Myocyte (in vitro differentiated cells): Measurements from ENCODE around the gene GFRA4. TPM values are rescaled to one million over a fixed set of nuclear protein-coding genes. Genes with fewer than 3 reads are reported as not detected.
A peak's percentile ranks its signal among the peaks of the same experiment; 100 is the strongest.

Experiments used
- DNase-seq: peaks from one replicate; pipeline ENCODE4 v3.0.0-alpha.2; 2012; ENCODE audit warnings: low read depth
- polyA plus RNA-seq: library from polyadenylated mRNA; unstranded; fragments of >200 nt; gene quantifications from one replicate; pipeline ENCODE4 v1.2.1, GENCODE V29; 2012; ENCODE audit warnings: missing spikeins
- total RNA-seq: library from RNA; depleted of rRNA; stranded (reverse); fragments of >200 nt; gene quantifications from 2 replicates; pipeline ENCODE4 v1.2.3, GENCODE V29; 2014

The GFRA4 gene, protein sequence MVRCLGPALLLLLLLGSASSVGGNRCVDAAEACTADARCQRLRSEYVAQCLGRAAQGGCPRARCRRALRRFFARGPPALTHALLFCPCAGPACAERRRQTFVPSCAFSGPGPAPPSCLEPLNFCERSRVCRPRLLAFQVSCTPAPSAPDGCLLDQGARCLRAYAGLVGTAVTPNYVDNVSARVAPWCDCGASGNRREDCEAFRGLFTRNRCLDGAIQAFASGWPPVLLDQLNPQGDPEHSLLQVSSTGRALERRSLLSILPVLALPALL
- not detected in 2 replicates for total RNA-seq
- not detected for polyA plus RNA-seq

DNA sequence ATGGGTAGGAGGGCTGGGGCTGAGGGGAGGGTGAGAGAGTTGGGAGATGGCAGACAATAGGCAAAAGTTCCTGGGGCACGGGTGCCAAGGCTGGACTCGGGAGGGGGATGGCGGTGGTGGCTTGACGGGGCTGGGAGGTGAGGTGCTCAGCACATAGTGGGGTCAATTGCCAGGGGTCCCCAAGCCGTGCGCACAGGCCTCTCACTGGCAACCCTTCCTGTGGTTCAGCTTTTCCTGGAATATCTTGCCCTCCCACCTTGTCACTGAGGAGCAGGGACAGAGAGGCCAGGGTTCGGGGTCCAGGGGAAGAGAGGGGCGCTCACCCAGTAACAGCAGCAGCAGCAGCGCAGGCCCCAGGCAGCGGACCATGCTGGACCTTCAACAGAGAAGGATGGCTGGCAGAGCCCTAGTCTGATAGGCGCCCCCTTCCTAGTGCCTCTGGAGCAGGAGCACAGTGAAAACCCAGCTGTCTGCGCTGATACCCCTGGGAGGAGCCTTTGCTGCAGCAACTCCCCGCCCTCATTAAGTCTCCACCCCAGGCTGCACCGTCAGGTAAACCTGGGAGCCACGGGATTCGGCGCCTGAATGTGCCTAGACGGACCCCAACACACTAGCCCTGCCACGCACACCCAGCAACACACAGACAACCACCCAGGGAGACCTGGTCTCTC is at the start of gene GFRA4:
Gene GFRA4 (minus strand): TSS at position 369 of the 671 bp plus-strand sequence. CDS start 0 bp downstream, at position 369.
- DNase-seq, result no peak

DNA sequence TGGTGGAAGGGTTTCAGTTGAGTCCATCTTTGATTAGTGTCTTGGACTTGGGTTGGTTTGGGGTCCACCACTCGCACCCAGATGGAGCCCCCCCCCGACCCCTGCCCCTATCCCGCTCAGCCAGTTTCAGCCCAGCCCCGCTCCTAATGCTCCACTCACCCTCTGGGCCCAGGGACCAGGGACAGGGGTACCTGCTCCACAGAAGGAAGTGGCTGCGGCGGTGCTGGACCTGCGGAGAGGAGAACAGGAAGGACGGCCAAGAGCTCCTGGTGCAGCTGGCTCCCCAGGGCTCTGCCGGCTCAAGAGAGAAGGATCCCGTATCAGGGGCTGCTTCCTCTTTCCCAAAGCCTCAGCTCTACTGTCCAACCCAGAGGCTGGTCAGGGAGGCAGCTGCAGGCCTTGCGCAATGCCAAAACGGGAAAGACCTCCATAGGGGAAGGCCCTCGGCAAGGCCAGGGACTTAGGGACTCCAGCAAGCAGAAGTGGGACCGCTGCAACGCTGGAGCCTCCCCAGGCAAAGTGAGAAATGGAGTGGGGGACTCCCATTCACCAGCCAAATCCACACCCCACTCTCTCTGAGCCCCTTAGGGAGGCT is 49.2 kb upstream of the GFRA4 start, which contains the start of gene SIGLEC1:
Gene SIGLEC1 (minus strand): TSS at position 322 of the 595 bp plus-strand sequence. CDS start 5,472 bp downstream, outside the sequence.
- DNase-seq, result no peak

GRCh38 chr20:3711484-3711941 is 48.3 kb upstream of the GFRA4 start:
- no peak for DNase-seq

DNA sequence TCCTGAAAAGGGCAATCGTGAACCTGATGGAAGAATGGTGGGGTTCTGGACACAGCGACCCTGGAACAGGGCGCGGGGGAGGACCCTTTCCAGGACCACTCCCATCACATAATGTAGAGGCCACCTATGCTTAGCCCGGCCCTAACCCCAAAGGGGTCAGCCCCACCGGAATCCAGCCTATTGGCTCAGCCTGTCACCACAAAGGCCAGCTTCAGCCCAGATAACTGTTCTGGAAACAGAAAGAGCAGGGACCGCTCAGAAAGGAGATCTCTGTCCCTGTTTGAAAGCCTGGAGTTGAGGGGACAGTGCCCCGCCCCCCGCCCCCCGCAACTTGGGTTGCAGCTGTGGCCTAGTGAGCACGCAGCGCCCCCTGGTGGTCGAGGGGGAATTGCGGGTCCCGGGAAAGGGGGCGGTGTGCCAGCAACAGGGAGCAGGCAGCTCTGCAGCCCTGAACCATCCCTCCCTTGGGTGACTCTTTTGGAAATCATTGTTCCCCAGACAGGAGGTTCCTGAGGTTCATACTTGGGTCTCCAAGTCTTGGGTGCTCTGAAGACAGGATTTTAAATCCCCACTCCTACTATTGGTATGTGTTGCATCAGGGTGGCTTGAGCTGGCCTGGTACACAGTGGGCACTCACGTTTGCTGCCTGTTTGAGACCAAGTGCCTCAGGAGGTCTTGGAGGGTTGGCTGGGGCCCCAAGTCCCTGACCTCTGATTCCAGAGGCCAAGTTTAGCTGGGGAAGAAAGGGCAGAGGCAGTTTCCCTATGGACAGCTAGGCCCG is 47.7 kb upstream of the GFRA4 start:
- DNase-seq, result peak; percentile 69

DNA sequence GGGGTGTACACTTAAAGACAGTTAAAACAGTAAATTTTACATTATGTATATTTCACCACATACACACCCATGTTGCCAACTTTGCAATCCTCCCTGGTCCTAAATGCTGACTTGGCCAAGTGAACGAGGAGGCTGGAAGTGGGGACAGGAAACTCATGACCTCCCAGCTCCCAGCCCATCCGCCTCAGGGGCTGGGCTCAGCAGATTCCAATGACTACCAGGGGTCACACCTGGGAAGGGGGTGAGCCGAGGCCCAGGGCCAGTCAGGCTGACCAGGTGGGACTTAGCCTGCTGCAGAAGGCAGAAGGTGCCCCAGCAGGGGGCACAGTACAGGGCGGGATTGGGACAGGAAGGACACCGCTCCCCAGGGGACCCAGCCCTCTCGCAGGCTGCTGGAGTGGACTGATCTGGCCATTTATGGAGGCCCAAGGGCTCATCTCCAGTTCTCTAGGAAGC is 46.8 kb upstream of the GFRA4 start:
- no peak for DNase-seq

DNA sequence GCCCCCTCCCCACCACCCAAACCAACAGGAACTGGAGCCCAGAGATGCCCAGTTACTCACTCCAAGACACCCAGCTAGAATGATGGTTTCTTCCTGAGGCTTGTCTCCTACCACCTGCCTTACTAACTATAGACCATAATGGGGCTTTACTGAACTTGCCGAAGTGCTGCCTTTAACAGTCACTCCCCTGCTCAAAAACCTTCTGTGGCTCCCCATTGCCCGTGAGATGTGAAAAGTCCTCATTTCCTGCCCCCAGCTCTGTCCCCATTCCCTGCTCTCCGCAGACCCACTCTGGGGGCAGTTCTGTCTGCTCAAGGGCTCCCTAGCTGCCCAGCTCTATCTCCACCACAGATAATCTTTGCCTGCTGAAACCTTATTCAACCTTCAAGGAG is 44.3 kb upstream of the GFRA4 start:
- no peak for DNase-seq

GRCh38 chr20:3706774-3707507 is 43.7 kb upstream of the GFRA4 start:
- DNase-seq, result peak; percentile 96

DNA sequence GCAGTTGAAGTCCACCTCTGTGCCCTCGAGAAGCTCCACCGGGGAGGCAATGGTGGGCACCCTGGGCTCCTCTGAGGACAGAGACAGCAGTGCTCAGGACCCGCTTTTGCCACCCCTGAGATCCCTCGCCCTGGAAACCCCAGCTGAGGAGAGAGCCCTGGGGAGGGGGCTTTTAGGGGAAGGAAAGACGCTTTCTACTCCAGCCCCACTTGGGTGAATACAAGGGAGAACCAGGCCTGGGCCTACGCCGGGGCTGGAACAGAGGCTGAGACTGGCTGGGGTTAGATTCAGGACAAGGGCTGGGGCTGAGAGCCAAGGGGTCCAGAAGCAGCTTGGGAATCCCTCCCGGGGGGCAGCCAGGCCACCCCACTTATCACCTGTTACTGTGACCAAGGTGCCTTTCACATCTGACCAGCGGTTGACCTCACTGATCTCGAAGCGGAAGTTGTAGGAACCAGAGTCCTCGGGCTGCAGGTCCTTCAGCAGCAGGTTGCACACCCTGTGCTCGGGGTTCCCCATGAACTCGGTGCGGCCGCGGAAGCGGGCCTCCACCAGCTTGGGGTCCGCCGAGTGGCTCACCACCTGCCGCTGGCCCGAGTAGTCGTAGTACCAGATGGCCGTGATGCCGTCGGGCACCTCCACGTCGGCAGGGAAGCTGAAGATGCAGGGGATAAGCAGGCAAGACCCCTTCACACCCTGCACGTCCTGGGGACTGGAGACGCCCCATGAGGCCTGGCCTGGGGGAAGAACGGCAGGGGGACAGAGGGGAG is 43.0 kb upstream of the GFRA4 start:
- DNase-seq, result no peak

- DNase-seq, result peak; percentile 51
Measured at GRCh38 chr20:3705491-3705969, 42.3 kb upstream of the GFRA4 start.

DNA sequence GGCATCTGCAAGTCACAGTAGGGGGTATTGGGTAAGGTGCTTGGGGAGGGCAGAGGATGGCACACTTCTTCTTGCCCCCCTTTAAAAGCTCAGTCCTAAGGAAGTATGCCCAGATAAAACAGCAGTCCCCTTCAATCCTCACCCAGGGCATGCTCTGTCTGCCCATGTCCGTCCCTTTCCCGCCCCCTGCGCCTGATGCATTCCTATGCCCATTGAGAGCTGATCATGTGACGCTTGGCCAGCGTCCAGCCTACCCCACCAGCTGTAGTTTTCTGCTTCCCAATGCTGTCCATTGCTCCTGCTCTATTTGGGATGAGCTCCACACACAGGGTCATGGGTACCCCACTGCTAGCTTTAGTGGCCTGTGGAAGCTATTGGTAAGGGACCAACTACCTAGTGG is 40.9 kb upstream of the GFRA4 start:
- DNase-seq, result peak; percentile 54

- DNase-seq, result no peak
Measured at GRCh38 chr20:3702611-3703391, 39.6 kb upstream of the GFRA4 start.

GRCh38 chr20:3701061-3701998 is 38.1 kb upstream of the GFRA4 start:
- no peak for DNase-seq

DNA sequence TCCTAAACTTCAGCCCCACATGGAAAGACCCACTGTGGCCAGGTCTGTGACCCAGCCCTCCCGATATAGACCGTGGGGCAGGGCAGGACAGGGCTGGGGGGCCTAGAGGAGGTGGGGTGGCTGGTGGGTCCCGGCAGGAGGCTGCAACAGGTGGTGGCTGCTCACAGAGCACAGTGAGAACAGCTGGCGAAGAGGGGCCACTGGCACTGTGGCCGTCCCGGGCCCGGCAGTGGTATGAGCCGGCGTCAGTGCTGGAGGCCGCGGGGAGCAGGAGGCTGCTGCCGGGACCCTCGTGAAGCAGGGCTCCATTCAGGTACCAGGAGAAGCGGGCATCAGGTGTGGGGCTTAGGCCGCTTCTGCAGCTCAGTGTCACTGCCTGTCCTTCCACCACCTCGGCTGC is 35.8 kb upstream of the GFRA4 start:
- peak; percentile 24 for DNase-seq

DNA sequence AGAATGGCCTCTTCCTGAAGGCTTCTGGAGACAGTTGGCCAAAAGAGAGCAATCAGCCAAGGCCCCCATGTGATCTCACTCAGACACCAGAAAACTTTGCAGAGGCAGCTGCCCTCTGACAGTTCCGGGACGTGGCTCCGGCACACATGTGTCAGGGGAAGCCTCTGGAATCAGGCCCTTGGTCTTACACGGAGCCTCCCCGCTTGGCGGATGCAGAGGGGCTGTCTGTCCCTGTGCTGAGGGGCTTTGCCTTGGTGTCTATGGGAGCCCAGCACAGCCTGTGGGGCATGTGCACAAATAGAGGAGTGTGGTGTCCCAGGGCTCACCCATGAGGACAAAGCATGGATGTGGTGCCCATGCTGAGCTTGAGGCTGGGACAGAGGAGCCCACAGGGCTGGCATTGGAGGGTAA is 35.4 kb upstream of the GFRA4 start:
- peak; percentile 48 for DNase-seq

GRCh38 chr20:3697588-3698305 is 34.5 kb upstream of the GFRA4 start:
- DNase-seq, result peak; percentile 46

- DNase-seq, result no peak
Measured at GRCh38 chr20:3696745-3697587, 33.8 kb upstream of the GFRA4 start.
